Stimulated activated memory B cell treated with anti-CD40 and anti-IgM and Interleukin-4, amounts not matched to agents 10 μg/mL and 1 μg/mL and 100 μg/mL, for 72 hours (primary cell): ENCODE data around the gene ANXA8.
A peak's percentile ranks its signal among the peaks of the same experiment; 100 is the strongest.

Experiments used
- ATAC-seq: fragments of 150-1000 bp; cut with Tn5 transposase; 2 replicates; pipeline ENCODE4 v1.10.0; 2021
- H3K27ac Mint-ChIP-seq: one replicate; pipeline ENCODE4 v1.8.0; 2022; ENCODE audit warnings: mild to moderate bottlenecking, mixed read lengths
- H3K27me3 Mint-ChIP-seq: one replicate; pipeline ENCODE4 v1.8.0; 2022; ENCODE audit warnings: mixed read lengths
- H3K36me3 Mint-ChIP-seq: one replicate; pipeline ENCODE4 v1.8.0; 2022; ENCODE audit warnings: mixed read lengths
- H3K4me1 Mint-ChIP-seq: one replicate; pipeline ENCODE4 v1.8.0; 2022; ENCODE audit warnings: mixed read lengths
- H3K4me3 Mint-ChIP-seq: one replicate; pipeline ENCODE4 v1.8.0; 2022; ENCODE audit warnings: mild to moderate bottlenecking, moderate library complexity, mixed read lengths
- H3K9me3 Mint-ChIP-seq: one replicate; pipeline ENCODE4 v1.8.0; 2022; ENCODE audit warnings: mixed read lengths

ANXA8 gene

DNA sequence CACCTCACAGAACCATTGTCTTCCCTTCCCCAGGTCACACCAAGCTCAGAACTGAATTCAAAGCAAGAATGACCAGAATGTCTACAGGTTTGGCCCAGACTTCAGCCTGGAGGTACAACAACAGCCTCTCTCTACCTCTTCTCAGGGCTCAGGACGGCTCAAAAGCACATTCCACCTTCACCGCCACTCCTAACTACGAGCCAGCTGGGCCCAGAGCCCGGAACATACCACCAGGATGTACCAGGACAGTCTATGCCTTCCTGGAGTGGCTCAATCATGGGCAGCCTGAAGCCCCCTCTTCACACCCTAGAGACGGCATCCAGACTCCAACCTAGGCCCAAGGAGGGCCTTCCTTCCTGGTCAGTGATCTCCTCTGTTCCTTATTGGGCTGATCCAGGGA, 41.6 kb downstream of the ANXA8 start:
- Mint-ChIP-seq H3K4me3 (no peak overlapping the region), H3K36me3 (peaks cover 5% of the 10 kb centered on the region)

GRCh38 chr10:47441938-47442337, 42.0 kb downstream of the ANXA8 start:
- Mint-ChIP-seq H3K27ac (no peak overlapping the region), H3K4me3 (no peak overlapping the region), H3K9me3 (peaks cover 16% of the 10 kb centered on the region), H3K4me1 (no peaks in the 10 kb centered on the region), H3K36me3 (peaks cover 5% of the 10 kb centered on the region), H3K27me3 (peaks cover 48% of the 10 kb centered on the region)
- ATAC-seq = no peak

More for the DNA sequence above, 41.6 kb downstream of the ANXA8 start:
- peaks cover 14% of the 10 kb centered on the region for H3K9me3 Mint-ChIP-seq
- H3K27me3 Mint-ChIP-seq = peaks cover 44% of the 10 kb centered on the region
- H3K27ac Mint-ChIP-seq = no peak overlapping the region
- no peak for ATAC-seq
- H3K4me1 Mint-ChIP-seq = no peaks in the 10 kb centered on the region

- no peaks in the 10 kb centered on the region for H3K4me1 Mint-ChIP-seq
Observed at GRCh38 chr10:47440207-47440606, 43.7 kb downstream of the ANXA8 start.

DNA sequence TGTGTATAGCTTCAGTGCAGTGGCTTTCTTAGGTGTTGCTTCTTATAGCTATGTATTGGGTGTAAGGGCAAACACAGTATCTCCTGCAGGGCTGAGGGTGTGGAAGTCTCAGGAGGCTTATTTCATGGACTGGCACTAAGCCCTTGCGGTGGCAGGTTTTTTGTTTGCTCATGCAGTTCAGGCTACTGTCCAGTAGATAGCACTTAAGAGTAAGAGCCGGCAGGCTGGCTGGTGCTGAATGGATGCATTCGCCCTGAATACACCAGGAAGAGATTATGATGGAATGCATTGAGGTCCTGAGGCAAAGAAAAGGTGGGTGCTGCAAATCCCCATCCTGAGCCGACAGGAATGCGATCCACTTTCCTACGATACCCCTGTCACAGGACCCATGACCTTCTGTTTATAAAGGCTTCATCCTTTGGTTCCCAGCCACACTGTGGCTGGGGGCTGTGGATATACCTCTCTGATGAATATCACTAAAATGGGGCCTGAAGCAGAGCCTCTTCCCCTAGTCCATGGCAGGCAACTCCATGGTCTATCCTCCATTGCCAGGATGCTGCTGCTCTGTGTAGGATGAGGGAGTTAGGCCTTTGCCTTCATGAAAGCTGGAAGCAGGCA, 44.9 kb downstream of the ANXA8 start:
- Mint-ChIP-seq H3K36me3 (peaks cover 5% of the 10 kb centered on the region), H3K4me1 (no peaks in the 10 kb centered on the region), H3K27me3 (peaks cover 62% of the 10 kb centered on the region), H3K4me3 (no peak overlapping the region), H3K9me3 (peaks cover 19% of the 10 kb centered on the region), H3K27ac (no peak overlapping the region)
- ATAC-seq = no peak

More at GRCh38 chr10:47440207-47440606, 43.7 kb downstream of the ANXA8 start:
- Mint-ChIP-seq H3K9me3 (peaks cover 15% of the 10 kb centered on the region), H3K27ac (no peak overlapping the region), H3K4me3 (no peak overlapping the region), H3K27me3 (peaks cover 55% of the 10 kb centered on the region), H3K36me3 (peaks cover 5% of the 10 kb centered on the region)
- no peak for ATAC-seq

DNA sequence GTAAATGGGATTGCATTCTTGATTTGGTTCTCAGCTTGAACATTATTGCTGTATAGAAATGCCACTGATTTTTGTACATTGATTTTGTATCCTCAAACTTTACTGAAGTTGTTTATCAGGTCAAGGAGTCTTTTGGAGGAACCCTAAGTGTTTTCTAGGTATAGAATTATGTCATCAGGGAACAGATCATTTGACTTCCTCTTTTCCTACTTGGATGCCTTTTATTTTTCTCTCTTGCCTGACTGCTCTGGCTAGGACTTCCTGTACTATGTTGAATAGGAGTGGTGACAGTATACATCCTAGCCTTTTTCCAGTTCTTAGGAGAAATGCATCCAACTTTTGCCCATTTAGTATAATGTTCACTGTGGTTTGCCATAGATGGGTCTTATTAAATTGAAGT, 48.8 kb downstream of the ANXA8 start:
- Mint-ChIP-seq H3K27me3 (peaks cover 34% of the 10 kb centered on the region), H3K4me3 (no peak overlapping the region), H3K36me3 (no peaks in the 10 kb centered on the region), H3K4me1 (no peaks in the 10 kb centered on the region), H3K27ac (no peak overlapping the region), H3K9me3 (peaks cover 15% of the 10 kb centered on the region)
- ATAC-seq = no peak

GRCh38 chr10:47425813-47426419, 58.0 kb downstream of the ANXA8 start:
- no peak for ATAC-seq
- no peak overlapping the region for H3K4me3 Mint-ChIP-seq
- H3K4me1 Mint-ChIP-seq = no peaks in the 10 kb centered on the region
- H3K27ac Mint-ChIP-seq = no peak overlapping the region
- H3K27me3 Mint-ChIP-seq = no peaks in the 10 kb centered on the region
- H3K36me3 Mint-ChIP-seq = no peaks in the 10 kb centered on the region
- H3K9me3 Mint-ChIP-seq = peaks cover 6% of the 10 kb centered on the region

DNA sequence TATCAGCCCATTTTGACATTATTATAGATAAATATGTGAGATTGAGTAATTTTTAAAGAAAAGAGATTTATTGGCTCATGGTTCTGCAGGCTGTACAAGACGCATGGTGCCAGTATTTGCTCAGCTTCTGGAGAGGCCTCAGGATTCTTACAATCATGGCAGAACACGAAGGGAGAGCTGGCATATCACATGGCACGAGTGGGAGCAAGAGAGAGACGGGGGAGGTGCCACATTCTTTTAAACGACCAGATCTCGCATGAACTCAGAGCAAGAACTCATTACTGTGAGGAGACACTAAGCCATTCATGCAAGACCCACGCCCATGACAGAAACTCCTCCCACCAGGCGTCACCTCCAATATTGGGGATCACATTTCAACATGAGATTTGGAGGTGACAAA, 59.7 kb downstream of the ANXA8 start:
- no peaks in the 10 kb centered on the region for H3K27me3 Mint-ChIP-seq
- no peak overlapping the region for H3K4me3 Mint-ChIP-seq
- no peak overlapping the region for H3K27ac Mint-ChIP-seq
- H3K9me3 Mint-ChIP-seq = peaks cover 6% of the 10 kb centered on the region
- no peaks in the 10 kb centered on the region for H3K36me3 Mint-ChIP-seq
- ATAC-seq = no peak
- no peaks in the 10 kb centered on the region for H3K4me1 Mint-ChIP-seq

GRCh38 chr10:47423476-47423875, 60.4 kb downstream of the ANXA8 start:
- Mint-ChIP-seq H3K9me3 (peaks cover 6% of the 10 kb centered on the region), H3K36me3 (no peaks in the 10 kb centered on the region)
- ATAC-seq = no peak

DNA sequence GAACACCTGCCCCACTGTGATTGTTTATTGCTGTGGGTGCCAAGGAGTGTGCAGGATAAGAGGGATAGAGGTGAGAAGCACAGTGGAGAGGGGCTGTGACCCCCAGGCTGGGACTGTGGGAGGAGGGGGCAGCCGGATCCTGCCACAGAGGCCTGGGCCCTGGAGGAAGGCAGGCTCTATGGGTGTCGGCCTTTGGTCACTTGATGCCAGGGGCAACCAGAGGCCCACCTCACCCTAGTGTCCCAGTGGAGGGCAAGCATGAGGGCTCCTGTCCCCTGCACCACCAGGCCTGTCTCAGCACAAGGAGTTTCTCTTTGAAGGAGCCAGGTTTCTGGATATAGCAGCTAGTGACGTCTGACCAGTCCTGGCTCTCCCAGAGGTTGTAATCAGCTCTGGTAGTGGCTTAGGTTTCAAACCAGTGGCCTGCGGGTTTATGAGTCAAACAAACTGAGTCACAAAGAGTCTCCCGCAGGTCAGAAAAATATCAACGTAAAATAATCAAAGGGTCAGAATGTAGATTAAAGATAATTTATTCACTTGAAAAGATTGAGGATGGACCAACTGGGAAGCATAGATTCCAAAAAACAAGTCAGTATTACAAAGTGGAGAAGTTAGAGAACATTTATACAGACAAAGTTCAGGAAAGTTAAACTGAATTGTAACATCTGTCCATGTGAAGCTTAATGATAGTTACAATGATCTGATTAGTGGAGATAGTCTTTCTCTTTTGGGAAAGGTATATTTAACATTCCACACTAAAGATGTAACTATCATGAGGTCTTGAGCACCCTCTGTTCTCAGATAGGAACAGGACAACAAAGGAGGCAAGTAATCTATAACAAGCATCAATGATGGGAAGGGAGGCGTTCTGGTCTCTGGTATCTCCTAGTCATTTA, 62.6 kb downstream of the ANXA8 start:
- H3K4me1 Mint-ChIP-seq = no peaks in the 10 kb centered on the region
- peak; percentile 47 for ATAC-seq
- H3K36me3 Mint-ChIP-seq = no peaks in the 10 kb centered on the region
- H3K9me3 Mint-ChIP-seq = peaks cover 3% of the 10 kb centered on the region
- H3K27ac Mint-ChIP-seq = no peak overlapping the region
- H3K4me3 Mint-ChIP-seq = no peak overlapping the region
- no peaks in the 10 kb centered on the region for H3K27me3 Mint-ChIP-seq

More at GRCh38 chr10:47423476-47423875, 60.4 kb downstream of the ANXA8 start:
- H3K4me1 Mint-ChIP-seq = no peaks in the 10 kb centered on the region
- H3K27ac Mint-ChIP-seq = no peak overlapping the region
- no peak overlapping the region for H3K4me3 Mint-ChIP-seq
- no peaks in the 10 kb centered on the region for H3K27me3 Mint-ChIP-seq

- no peak for ATAC-seq
- Mint-ChIP-seq H3K9me3 (peaks cover 3% of the 10 kb centered on the region), H3K27me3 (no peaks in the 10 kb centered on the region)
Observed at GRCh38 chr10:47420305-47421056, 63.4 kb downstream of the ANXA8 start.

GRCh38 chr10:47419421-47419820, 64.5 kb downstream of the ANXA8 start:
- Mint-ChIP-seq H3K9me3 (no peaks in the 10 kb centered on the region), H3K4me3 (no peak overlapping the region), H3K27me3 (no peaks in the 10 kb centered on the region), H3K27ac (no peak overlapping the region), H3K36me3 (no peaks in the 10 kb centered on the region), H3K4me1 (no peaks in the 10 kb centered on the region)
- ATAC-seq = no peak

More at GRCh38 chr10:47420305-47421056, 63.4 kb downstream of the ANXA8 start:
- Mint-ChIP-seq H3K4me1 (no peaks in the 10 kb centered on the region), H3K36me3 (no peaks in the 10 kb centered on the region), H3K4me3 (no peak overlapping the region), H3K27ac (no peak overlapping the region)

DNA sequence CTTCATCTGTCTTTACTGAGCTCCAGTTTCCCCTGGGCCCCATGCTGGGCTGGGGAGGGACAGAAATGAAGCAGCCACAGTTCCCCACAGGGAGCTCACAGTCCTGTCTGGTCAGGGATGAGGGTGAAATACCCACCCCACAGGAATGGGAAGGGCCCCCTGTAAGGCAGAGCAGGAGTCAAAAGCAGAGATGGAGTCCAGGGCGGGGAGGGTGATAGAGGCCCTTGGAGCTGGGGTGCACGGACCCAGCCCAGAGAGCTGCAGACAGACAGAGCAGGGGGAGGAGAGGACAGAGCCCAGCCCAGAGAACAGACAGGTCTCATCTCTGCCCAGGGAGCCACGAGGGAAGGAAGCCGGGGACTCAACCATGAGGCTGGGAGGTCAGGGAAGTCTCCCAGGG, 64.9 kb downstream of the ANXA8 start:
- no peak for ATAC-seq
- Mint-ChIP-seq H3K4me3 (no peak overlapping the region), H3K9me3 (no peaks in the 10 kb centered on the region), H3K4me1 (no peaks in the 10 kb centered on the region), H3K27me3 (no peaks in the 10 kb centered on the region), H3K36me3 (no peaks in the 10 kb centered on the region), H3K27ac (no peak overlapping the region)

DNA sequence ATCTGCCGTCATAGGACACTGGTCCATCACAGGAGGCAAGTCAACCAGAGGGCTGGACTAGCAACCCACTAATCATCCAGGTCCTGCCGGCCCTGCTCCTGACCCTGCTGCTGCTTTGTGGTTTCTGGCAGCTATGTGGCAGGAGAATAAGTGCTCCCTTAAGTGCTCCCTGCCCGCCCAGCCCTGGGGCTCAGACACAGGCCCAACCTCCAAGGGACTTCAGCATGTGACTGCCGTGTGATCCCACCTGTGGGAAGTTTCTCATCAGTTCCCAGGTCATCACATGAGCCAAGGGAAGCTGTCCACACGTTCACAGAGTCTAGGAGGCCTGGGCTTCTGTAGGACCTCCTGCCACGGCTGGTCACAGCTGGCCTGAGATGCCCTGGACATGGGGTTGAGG, 65.6 kb downstream of the ANXA8 start:
- Mint-ChIP-seq H3K4me3 (no peak overlapping the region), H3K4me1 (no peaks in the 10 kb centered on the region), H3K9me3 (no peaks in the 10 kb centered on the region), H3K36me3 (no peaks in the 10 kb centered on the region), H3K27ac (no peak overlapping the region), H3K27me3 (no peaks in the 10 kb centered on the region)
- no peak for ATAC-seq
